Activated CD4-positive, alpha-beta T cell treated with anti-CD3 and anti-CD28 coated beads, Interleukin-2, amount 50 U/mL, for 16 hours (primary cell): ENCODE results near the gene CRIM1.

ENCODE experiments used
- DNase-seq: peaks from one replicate; pipeline ENCODE4 v3.0.0-alpha.2; 2020

Gene CRIM1

GRCh38 chr2:36561237-36561944 is 205.8 kb downstream of the CRIM1 start:
- DNase-seq: no peak

GRCh38 chr2:36562240-36562639 is 206.7 kb downstream of the CRIM1 start:
- no peak for DNase-seq

- DNase-seq: peak; percentile 14
These were observed 207.5 kb downstream of the CRIM1 start for GRCh38 chr2:36562973-36563532.

- no peak for DNase-seq
These were observed 208.9 kb downstream of the CRIM1 start for GRCh38 chr2:36564377-36564930.

- DNase-seq: no peak
These were observed 210.1 kb downstream of the CRIM1 start for GRCh38 chr2:36565712-36566111.

- no peak for DNase-seq
These were observed 211.3 kb downstream of the CRIM1 start for GRCh38 chr2:36566887-36567286.

GRCh38 chr2:36567711-36568408 is 212.3 kb downstream of the CRIM1 start:
- DNase-seq: no peak

GRCh38 chr2:36568516-36569246 is 213.1 kb downstream of the CRIM1 start:
- DNase-seq: no peak

GRCh38 chr2:36569267-36569856 is 213.8 kb downstream of the CRIM1 start:
- DNase-seq: no peak

- no peak for DNase-seq
These were observed 214.8 kb downstream of the CRIM1 start for GRCh38 chr2:36570416-36570815.

- DNase-seq: no peak
These were observed 216.6 kb downstream of the CRIM1 start for GRCh38 chr2:36572054-36572718.

GRCh38 chr2:36572719-36573059 is 217.1 kb downstream of the CRIM1 start:
- no peak for DNase-seq

GRCh38 chr2:36573165-36573564 is 217.6 kb downstream of the CRIM1 start:
- DNase-seq: no peak

- no peak for DNase-seq
These were observed 219.0 kb downstream of the CRIM1 start for GRCh38 chr2:36574560-36574959.

GRCh38 chr2:36577884-36578283 is 222.3 kb downstream of the CRIM1 start:
- no peak for DNase-seq

- DNase-seq: no peak
These were observed 223.0 kb downstream of the CRIM1 start for GRCh38 chr2:36578343-36579296.

GRCh38 chr2:36579297-36579664 is 223.7 kb downstream of the CRIM1 start:
- no peak for DNase-seq

GRCh38 chr2:36582538-36582937 is 227.0 kb downstream of the CRIM1 start:
- no peak for DNase-seq

GRCh38 chr2:36582951-36583350 is 227.4 kb downstream of the CRIM1 start:
- DNase-seq: no peak

GRCh38 chr2:36584148-36584794 is 228.7 kb downstream of the CRIM1 start:
- DNase-seq: no peak

- no peak for DNase-seq
These were observed 231.1 kb downstream of the CRIM1 start for GRCh38 chr2:36586672-36587071.
